H1 (cell line): ENCODE measurements around the gene TMEM196. TPM values are rescaled to one million over a fixed set of nuclear protein-coding genes. Genes with fewer than 3 reads are reported as not detected.

Experiments used
- HDAC6 ChIP-seq: IDR thresholded peaks from one replicate; pipeline ENCODE4 v1.7.1; 2012; ENCODE audit warnings: low read depth, mild to moderate bottlenecking, inconsistent platforms, low read length, moderate library complexity
- KDM1A ChIP-seq: fragments of 200-600, 300-600 bp; sonication (generic); IDR thresholded peaks from 2 replicates; pipeline ENCODE4 v1.7.1; 2016; ENCODE audit warnings: mild to moderate bottlenecking, low read length, borderline replicate concordance
- RNF2 ChIP-seq: fragments of 200-900, 300-1000 bp; sonication (generic); IDR thresholded peaks from 2 replicates; pipeline ENCODE4 v1.7.1; 2016; ENCODE audit warnings: borderline replicate concordance, low read depth, mild to moderate bottlenecking, antibody characterized with exemption, low read length; ENCODE audit not compliant: poor library complexity, severe bottlenecking; ENCODE audit errors: missing control alignments
- YY1 ChIP-seq: IDR thresholded peaks from 2 replicates; pipeline ENCODE4 v1.6.1; 2011; ENCODE audit warnings: low read depth, mild to moderate bottlenecking, low read length
- polyA plus RNA-seq, 7 experiments: library from polyadenylated mRNA; depleted of rRNA in 3 of 7; stranded (reverse) in 5 of 7; unstranded in 2 of 7; fragments of >200 nt in 5 of 7; fragments of 200-250 nt in 2 of 7; gene quantifications; 1 replicate in 5 of 7; 2 replicates in 1 of 7; 4 replicates in 1 of 7; pipeline versions ENCODE4 v1.2.1 to v1.2.3, GENCODE V29; 2011 to 2013; ENCODE audit warnings: missing spikeins in 2 of 7, mixed read lengths in 2 of 7
- total RNA-seq: library from RNA; stranded (reverse); fragmentation: NEBNext Ultra II Directional; extraction: Animal tissue kit (Norgen Biotek cat#: 25700); gene quantifications from 2 replicates; pipeline ENCODE4 v1.2.1, GENCODE V29; 2021
- TF ChIP-seq, protein P1 (sequence below): fragments of 300-600 bp; sonication (generic); IDR thresholded peaks from 2 replicates; pipeline ENCODE4 v1.7.1; 2012; ENCODE audit warnings: low read length, moderate library complexity, mild to moderate bottlenecking, inconsistent platforms; ENCODE audit not compliant: insufficient replicate concordance

TMEM196 gene
- total and polyA plus RNA-seq, 2 of the 8 experiments (the other 6 are each of a cell fraction or from before 2014, with no cell fraction given): 0.06 to 0.07 TPM

DNA sequence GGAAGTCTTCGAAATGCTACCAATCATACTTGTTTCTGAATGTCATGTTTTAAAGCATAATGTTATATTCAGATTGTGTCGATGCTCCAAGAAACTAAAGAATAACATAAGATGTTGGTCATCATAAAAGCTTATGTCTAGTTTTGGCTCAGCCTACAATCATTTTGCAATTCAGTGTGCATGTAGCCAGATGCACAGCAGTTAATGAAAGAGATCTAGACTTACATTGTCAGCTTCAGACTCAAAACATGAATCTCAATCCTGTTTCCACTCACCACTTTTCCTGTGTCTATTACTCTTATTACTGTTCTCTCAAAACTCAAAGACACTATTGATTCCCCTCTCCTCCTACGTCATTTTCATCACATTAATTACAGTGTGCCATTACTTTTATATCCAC is 21.4 kb downstream of the TMEM196 start (continued):
- TF ChIP-seq, protein P1, sequence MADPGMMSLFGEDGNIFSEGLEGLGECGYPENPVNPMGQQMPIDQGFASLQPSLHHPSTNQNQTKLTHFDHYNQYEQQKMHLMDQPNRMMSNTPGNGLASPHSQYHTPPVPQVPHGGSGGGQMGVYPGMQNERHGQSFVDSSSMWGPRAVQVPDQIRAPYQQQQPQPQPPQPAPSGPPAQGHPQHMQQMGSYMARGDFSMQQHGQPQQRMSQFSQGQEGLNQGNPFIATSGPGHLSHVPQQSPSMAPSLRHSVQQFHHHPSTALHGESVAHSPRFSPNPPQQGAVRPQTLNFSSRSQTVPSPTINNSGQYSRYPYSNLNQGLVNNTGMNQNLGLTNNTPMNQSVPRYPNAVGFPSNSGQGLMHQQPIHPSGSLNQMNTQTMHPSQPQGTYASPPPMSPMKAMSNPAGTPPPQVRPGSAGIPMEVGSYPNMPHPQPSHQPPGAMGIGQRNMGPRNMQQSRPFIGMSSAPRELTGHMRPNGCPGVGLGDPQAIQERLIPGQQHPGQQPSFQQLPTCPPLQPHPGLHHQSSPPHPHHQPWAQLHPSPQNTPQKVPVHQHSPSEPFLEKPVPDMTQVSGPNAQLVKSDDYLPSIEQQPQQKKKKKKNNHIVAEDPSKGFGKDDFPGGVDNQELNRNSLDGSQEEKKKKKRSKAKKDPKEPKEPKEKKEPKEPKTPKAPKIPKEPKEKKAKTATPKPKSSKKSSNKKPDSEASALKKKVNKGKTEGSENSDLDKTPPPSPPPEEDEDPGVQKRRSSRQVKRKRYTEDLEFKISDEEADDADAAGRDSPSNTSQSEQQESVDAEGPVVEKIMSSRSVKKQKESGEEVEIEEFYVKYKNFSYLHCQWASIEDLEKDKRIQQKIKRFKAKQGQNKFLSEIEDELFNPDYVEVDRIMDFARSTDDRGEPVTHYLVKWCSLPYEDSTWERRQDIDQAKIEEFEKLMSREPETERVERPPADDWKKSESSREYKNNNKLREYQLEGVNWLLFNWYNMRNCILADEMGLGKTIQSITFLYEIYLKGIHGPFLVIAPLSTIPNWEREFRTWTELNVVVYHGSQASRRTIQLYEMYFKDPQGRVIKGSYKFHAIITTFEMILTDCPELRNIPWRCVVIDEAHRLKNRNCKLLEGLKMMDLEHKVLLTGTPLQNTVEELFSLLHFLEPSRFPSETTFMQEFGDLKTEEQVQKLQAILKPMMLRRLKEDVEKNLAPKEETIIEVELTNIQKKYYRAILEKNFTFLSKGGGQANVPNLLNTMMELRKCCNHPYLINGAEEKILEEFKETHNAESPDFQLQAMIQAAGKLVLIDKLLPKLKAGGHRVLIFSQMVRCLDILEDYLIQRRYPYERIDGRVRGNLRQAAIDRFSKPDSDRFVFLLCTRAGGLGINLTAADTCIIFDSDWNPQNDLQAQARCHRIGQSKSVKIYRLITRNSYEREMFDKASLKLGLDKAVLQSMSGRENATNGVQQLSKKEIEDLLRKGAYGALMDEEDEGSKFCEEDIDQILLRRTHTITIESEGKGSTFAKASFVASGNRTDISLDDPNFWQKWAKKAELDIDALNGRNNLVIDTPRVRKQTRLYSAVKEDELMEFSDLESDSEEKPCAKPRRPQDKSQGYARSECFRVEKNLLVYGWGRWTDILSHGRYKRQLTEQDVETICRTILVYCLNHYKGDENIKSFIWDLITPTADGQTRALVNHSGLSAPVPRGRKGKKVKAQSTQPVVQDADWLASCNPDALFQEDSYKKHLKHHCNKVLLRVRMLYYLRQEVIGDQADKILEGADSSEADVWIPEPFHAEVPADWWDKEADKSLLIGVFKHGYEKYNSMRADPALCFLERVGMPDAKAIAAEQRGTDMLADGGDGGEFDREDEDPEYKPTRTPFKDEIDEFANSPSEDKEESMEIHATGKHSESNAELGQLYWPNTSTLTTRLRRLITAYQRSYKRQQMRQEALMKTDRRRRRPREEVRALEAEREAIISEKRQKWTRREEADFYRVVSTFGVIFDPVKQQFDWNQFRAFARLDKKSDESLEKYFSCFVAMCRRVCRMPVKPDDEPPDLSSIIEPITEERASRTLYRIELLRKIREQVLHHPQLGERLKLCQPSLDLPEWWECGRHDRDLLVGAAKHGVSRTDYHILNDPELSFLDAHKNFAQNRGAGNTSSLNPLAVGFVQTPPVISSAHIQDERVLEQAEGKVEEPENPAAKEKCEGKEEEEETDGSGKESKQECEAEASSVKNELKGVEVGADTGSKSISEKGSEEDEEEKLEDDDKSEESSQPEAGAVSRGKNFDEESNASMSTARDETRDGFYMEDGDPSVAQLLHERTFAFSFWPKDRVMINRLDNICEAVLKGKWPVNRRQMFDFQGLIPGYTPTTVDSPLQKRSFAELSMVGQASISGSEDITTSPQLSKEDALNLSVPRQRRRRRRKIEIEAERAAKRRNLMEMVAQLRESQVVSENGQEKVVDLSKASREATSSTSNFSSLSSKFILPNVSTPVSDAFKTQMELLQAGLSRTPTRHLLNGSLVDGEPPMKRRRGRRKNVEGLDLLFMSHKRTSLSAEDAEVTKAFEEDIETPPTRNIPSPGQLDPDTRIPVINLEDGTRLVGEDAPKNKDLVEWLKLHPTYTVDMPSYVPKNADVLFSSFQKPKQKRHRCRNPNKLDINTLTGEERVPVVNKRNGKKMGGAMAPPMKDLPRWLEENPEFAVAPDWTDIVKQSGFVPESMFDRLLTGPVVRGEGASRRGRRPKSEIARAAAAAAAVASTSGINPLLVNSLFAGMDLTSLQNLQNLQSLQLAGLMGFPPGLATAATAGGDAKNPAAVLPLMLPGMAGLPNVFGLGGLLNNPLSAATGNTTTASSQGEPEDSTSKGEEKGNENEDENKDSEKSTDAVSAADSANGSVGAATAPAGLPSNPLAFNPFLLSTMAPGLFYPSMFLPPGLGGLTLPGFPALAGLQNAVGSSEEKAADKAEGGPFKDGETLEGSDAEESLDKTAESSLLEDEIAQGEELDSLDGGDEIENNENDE: no peak
- TF ChIP-seq YY1 (no peak), KDM1A (no peak), HDAC6 (no peak), RNF2 (no peak)
